Caki2 (cell line): ENCODE measurements around the gene TOP3A. TPM values are rescaled to one million over a fixed set of nuclear protein-coding genes. Genes with fewer than 3 reads are reported as not detected.
"Not testable (repeated sequence)": the region's sequence is repeated elsewhere in the genome, so short reads cannot be mapped to it uniquely, and the experiment has no call there.

ENCODE experiments used
- DNase-seq: peaks from one replicate; pipeline ENCODE4 v3.0.0-alpha.2; 2015; ENCODE audit warnings: low read depth
- in situ Hi-C: cut with HindIII; loops from 2 replicates; pipeline ENCODE4 v1.10.0; 2016; ENCODE audit warnings: low sequenced_read_pairs, low pct_unique_long_range_greater_than_20kb, mixed read lengths
- total RNA-seq: library from RNA; depleted of rRNA; stranded (reverse); fragments of >200 nt; shearing (Covaris generic); gene quantifications from 2 replicates; pipeline ENCODE4 v1.2.3, GENCODE V29; 2014; ENCODE audit warnings: low replicate concordance

The TOP3A gene
- total RNA-seq, 1 experiment from 2014 or later = 11.9 TPM

GRCh38 chr17:18326572-18326971 is 11.8 kb upstream of the TOP3A start:
- no peak for DNase-seq
- in situ Hi-C loops = no loop called here

- no peak for DNase-seq
- in situ Hi-C loops = no loop called here
These were observed 11.2 kb upstream of the TOP3A start for GRCh38 chr17:18326039-18326438.

- in situ Hi-C loops = no loop called here
- no peak for DNase-seq
These were observed 9.6 kb upstream of the TOP3A start for GRCh38 chr17:18324140-18325050.

GRCh38 chr17:18323507-18324139 is 8.8 kb upstream of the TOP3A start:
- no peak for DNase-seq
- in situ Hi-C loops = no loop called here

GRCh38 chr17:18323007-18323406 is 8.2 kb upstream of the TOP3A start:
- in situ Hi-C loops = no loop called here
- DNase-seq = peak; percentile 14

GRCh38 chr17:18322522-18322921 is 7.7 kb upstream of the TOP3A start:
- in situ Hi-C loops = no loop called here
- DNase-seq = no peak

- in situ Hi-C loops = no loop called here
- no peak for DNase-seq
These were observed 6.5 kb upstream of the TOP3A start for GRCh38 chr17:18321309-18321708.

GRCh38 chr17:18320301-18320700 is 5.5 kb upstream of the TOP3A start:
- in situ Hi-C loops = no loop called here
- no peak for DNase-seq

- DNase-seq = no peak
- in situ Hi-C loops = no loop called here
These were observed 4.9 kb upstream of the TOP3A start for GRCh38 chr17:18319604-18320256.

GRCh38 chr17:18318771-18319450 is 4.1 kb upstream of the TOP3A start:
- in situ Hi-C loops = no loop called here
- no peak for DNase-seq

GRCh38 chr17:18318117-18318516 is 3.3 kb upstream of the TOP3A start:
- no peak for DNase-seq
- in situ Hi-C loops = no loop called here

GRCh38 chr17:18315961-18316360 is 1.2 kb upstream of the TOP3A start:
- in situ Hi-C loops = no loop called here
- no peak for DNase-seq

GRCh38 chr17:18315562-18315922 is 748 bp upstream of the TOP3A start:
- in situ Hi-C loops = no loop called here
- DNase-seq = no peak

- in situ Hi-C loops = no loop called here
- DNase-seq = no peak
These were observed 599 bp downstream of the TOP3A start for GRCh38 chr17:18314059-18314730.

- in situ Hi-C loops = no loop called here
- DNase-seq = no peak
These were observed 5.6 kb downstream of the TOP3A start for GRCh38 chr17:18309202-18309601.

- in situ Hi-C loops, DNase-seq: not testable (repeated sequence)
These were observed 11.6 kb downstream of the TOP3A start for GRCh38 chr17:18303206-18303605.

GRCh38 chr17:18300725-18301480 is 13.9 kb downstream of the TOP3A start:
- in situ Hi-C loops = no loop called here

GRCh38 chr17:18298061-18298460 is 16.7 kb downstream of the TOP3A start:
- DNase-seq, in situ Hi-C loops: not testable (repeated sequence)

More at GRCh38 chr17:18300725-18301480, 13.9 kb downstream of the TOP3A start:
- DNase-seq = no peak
